WTC11 (cell line): Measurements from ENCODE around the gene PRTFDC1.

Experiments
- CREM ChIP-seq: sonication (generic); formaldehyde crosslinking; IDR thresholded peaks from 2 replicates; pipeline ENCODE4 v1.8.1; 2022; ENCODE audit warnings: mild to moderate bottlenecking, missing genetic modification reagents, moderate library complexity
- CTCF ChIP-seq: fragments of 200-600 bp; IDR thresholded peaks from 2 replicates; pipeline ENCODE4 v1.8.0; 2022; ENCODE audit warnings: antibody characterized with exemption
- JUN ChIP-seq: sonication (generic); formaldehyde crosslinking; IDR thresholded peaks from 2 replicates; pipeline ENCODE4 v1.8.0; 2023; ENCODE audit warnings: mild to moderate bottlenecking, missing genetic modification reagents
- TCF7 ChIP-seq: sonication (generic); formaldehyde crosslinking; IDR thresholded peaks from 2 replicates; pipeline ENCODE4 v1.8.0; 2022; ENCODE audit warnings: mild to moderate bottlenecking, low read depth, missing genetic modification reagents, moderate library complexity
- TF ChIP-seq, protein P1 (sequence below): sonication (generic); formaldehyde crosslinking; IDR thresholded peaks from 2 replicates; pipeline ENCODE4 v1.8.1; 2023; ENCODE audit warnings: mild to moderate bottlenecking, missing genetic modification reagents, moderate library complexity

DNA sequence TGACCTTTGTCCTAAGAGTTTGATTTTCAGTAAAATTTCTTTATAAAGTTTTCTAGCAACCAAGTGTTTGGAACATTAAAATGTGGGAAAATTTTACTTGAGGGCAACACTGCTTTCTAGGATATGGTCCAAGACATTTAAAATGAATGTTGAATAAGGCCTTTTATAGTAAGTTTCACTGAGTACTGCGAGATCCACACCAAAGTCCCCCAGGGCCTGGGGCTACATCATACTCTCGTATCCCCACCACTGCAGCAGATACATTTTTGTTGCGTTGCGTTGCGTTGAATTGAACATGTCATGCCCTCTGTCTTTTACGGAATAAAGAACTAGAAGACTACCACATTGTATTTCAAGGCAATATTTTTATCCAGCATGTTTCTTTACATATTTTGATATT, 44.5 kb downstream of the PRTFDC1 start:
- TF ChIP-seq CREM (CRISPR knock-in tag), result no peak
- TF ChIP-seq TCF7, result no peak
- no peak for TF ChIP-seq CTCF
- TF ChIP-seq, protein P1, sequence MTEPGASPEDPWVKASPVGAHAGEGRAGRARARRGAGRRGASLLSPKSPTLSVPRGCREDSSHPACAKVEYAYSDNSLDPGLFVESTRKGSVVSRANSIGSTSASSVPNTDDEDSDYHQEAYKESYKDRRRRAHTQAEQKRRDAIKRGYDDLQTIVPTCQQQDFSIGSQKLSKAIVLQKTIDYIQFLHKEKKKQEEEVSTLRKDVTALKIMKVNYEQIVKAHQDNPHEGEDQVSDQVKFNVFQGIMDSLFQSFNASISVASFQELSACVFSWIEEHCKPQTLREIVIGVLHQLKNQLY (CRISPR knock-in tag), result no peak
- TF ChIP-seq JUN (CRISPR knock-in tag), result no peak
